HepG2 (cell line): ENCODE results near the gene CIBAR2. TPM values are rescaled to one million over a fixed set of nuclear protein-coding genes. Genes with fewer than 3 reads are reported as not detected.
A peak's percentile ranks its signal among the peaks of the same experiment; 100 is the strongest.

Experiments
- CC2D1A ChIP-seq: sonication (generic); formaldehyde crosslinking; IDR thresholded peaks from 2 replicates; pipeline ENCODE4 v1.8.1; 2023; ENCODE audit warnings: mild to moderate bottlenecking, missing genetic modification reagents
- FOXM1 ChIP-seq: sonication (generic); formaldehyde crosslinking; IDR thresholded peaks from 2 replicates; pipeline ENCODE4 v1.5.0; 2020; ENCODE audit warnings: missing genetic modification reagents
- GABPA ChIP-seq, 2 experiments: IDR thresholded peaks; 2 replicates each; pipeline ENCODE4 v1.6.1; 2011 to 2016; ENCODE audit warnings: low read depth in 2 of 2, low read length in 1 of 2, missing biosample characterization in 1 of 2, missing genetic modification characterization in 1 of 2
- JUNB ChIP-seq: sonication (generic); formaldehyde crosslinking; IDR thresholded peaks from 2 replicates; pipeline ENCODE4 v1.8.0; 2022; ENCODE audit warnings: missing genetic modification reagents, mild to moderate bottlenecking, borderline replicate concordance
- MYC ChIP-seq: sonication (generic); formaldehyde crosslinking; IDR thresholded peaks from 2 replicates; pipeline ENCODE4 v1.9.0; 2021; ENCODE audit warnings: missing genetic modification reagents, borderline replicate concordance
- RELA ChIP-seq: sonication (generic); formaldehyde crosslinking; IDR thresholded peaks from 2 replicates; pipeline ENCODE4 v1.4.0; 2020; ENCODE audit warnings: missing genetic modification reagents
- SRSF1 ChIP-seq: fragments of 200-400 bp; formaldehyde crosslinking; optimal IDR thresholded peaks from 2 replicates; pipeline ENCODE3; 2017; ENCODE audit warnings: mild to moderate bottlenecking, low read depth, low read length, moderate library complexity
- STAG1 ChIP-seq: sonication (generic); formaldehyde crosslinking; IDR thresholded peaks from 2 replicates; pipeline ENCODE4 v1.4.0; 2020; ENCODE audit warnings: missing genetic modification reagents
- TRIM24 ChIP-seq: sonication (generic); formaldehyde crosslinking; IDR thresholded peaks from 2 replicates; pipeline ENCODE4 v1.8.0; 2022; ENCODE audit warnings: mild to moderate bottlenecking, missing genetic modification reagents
- ZMAT3 ChIP-seq: sonication (generic); formaldehyde crosslinking; conservative IDR thresholded peaks from 2 replicates; pipeline ENCODE4 v1.7.0; 2021; ENCODE audit warnings: missing genetic modification reagents
- ZNF569 ChIP-seq: sonication (generic); formaldehyde crosslinking; IDR thresholded peaks from 2 replicates; pipeline ENCODE4 v1.5.0; 2020; ENCODE audit warnings: mild to moderate bottlenecking, missing genetic modification reagents, moderate library complexity, borderline replicate concordance
- ZNF607 ChIP-seq: sonication (generic); formaldehyde crosslinking; IDR thresholded peaks from 2 replicates; pipeline ENCODE4 v1.5.1; 2020; ENCODE audit warnings: missing genetic modification reagents, mild to moderate bottlenecking, borderline replicate concordance
- polyA plus RNA-seq, 8 experiments: library from polyadenylated mRNA; depleted of rRNA in 3 of 8; stranded (reverse) in 7 of 8; unstranded in 1 of 8; fragments of >200 nt; fragmentation: Illumina TruSeq in 4 of 8; extraction: Trizol in 4 of 8; gene quantifications; 2 replicates each; pipeline versions ENCODE4 v1.2.1 to v1.2.3, GENCODE V29; 2011 to 2016; ENCODE audit warnings: low read depth in 4 of 8, missing spikeins in 1 of 8, mixed read lengths in 1 of 8; ENCODE audit not compliant: insufficient read depth in 1 of 8
- total RNA-seq, 5 experiments: library from RNA; depleted of rRNA; stranded (reverse); fragments of >200 nt; fragmentation: Illumina TruSeq; extraction: Trizol; gene quantifications; 2 replicates each; pipeline ENCODE4 v1.2.3, GENCODE V29; 2016; ENCODE audit warnings: low read depth in 1 of 5
- TF ChIP-seq, protein P1 (sequence below): sonication (generic); formaldehyde crosslinking; IDR thresholded peaks from 2 replicates; pipeline ENCODE4 v1.4.0; 2020; ENCODE audit warnings: missing genetic modification reagents
- TF ChIP-seq, protein P2 (sequence below): sonication (generic); formaldehyde crosslinking; IDR thresholded peaks from 2 replicates; pipeline ENCODE4 v1.4.0; 2020; ENCODE audit warnings: missing genetic modification reagents, borderline replicate concordance
- TF ChIP-seq, protein P3 (sequence below): IDR thresholded peaks from 2 replicates; pipeline ENCODE4 v1.6.1; 2018; ENCODE audit warnings: missing genetic modification reagents
- TF ChIP-seq, protein P4 (sequence below): IDR thresholded peaks from 2 replicates; pipeline ENCODE4 v1.6.1; 2016; ENCODE audit warnings: low read depth
- TF ChIP-seq, protein P5 (sequence below): sonication (generic); formaldehyde crosslinking; IDR thresholded peaks from 2 replicates; pipeline ENCODE4 v1.4.0; 2020; ENCODE audit warnings: missing genetic modification reagents, borderline replicate concordance

Gene CIBAR2
- total and polyA plus RNA-seq, 2 of the 13 experiments (the other 11 are each of a cell fraction or from before 2014, with no cell fraction given) = not detected

DNA sequence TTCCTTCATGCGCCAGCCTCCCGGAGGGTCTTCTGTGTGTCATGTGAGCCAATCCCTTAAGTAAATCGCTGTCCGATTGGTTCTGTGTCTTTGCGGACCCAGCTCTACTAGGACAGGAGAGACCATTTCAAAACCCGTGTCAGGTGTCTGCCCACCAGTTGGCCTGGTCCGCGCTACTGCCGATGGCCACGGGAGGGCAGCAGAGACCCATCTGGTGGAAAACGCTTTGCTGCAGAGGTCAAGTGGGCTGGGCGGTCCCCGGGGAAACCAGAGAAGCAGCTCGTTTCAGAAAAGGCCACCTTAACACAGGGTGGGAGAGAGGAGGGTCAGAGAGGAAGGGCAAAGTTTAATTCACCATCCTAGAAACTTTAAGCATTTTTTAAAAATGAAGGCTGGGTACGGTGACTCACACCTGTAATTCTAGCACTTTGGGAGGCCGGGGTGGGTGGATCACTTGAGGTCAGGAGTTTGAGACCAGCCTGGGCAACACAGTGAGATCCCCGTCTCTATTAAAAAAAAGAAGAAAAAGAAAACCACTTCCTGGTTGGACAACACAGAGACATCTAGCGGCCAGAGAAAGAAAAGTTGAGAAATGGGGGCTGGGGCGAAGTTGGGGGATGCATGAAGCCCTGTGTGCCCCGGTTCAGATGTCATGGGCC lies 2.8 kb upstream of the CIBAR2 start (continued):
- TF ChIP-seq, protein P1, sequence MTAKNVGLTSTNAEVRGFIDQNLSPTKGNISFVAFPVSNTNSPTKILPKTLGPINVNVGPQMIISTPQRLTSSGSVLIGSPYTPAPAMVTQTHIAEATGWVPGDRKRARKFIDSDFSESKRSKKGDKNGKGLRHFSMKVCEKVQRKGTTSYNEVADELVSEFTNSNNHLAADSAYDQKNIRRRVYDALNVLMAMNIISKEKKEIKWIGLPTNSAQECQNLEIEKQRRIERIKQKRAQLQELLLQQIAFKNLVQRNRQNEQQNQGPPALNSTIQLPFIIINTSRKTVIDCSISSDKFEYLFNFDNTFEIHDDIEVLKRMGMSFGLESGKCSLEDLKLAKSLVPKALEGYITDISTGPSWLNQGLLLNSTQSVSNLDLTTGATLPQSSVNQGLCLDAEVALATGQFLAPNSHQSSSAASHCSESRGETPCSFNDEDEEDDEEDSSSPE (CRISPR knock-in tag) = no peak
- TF ChIP-seq, protein P2, sequence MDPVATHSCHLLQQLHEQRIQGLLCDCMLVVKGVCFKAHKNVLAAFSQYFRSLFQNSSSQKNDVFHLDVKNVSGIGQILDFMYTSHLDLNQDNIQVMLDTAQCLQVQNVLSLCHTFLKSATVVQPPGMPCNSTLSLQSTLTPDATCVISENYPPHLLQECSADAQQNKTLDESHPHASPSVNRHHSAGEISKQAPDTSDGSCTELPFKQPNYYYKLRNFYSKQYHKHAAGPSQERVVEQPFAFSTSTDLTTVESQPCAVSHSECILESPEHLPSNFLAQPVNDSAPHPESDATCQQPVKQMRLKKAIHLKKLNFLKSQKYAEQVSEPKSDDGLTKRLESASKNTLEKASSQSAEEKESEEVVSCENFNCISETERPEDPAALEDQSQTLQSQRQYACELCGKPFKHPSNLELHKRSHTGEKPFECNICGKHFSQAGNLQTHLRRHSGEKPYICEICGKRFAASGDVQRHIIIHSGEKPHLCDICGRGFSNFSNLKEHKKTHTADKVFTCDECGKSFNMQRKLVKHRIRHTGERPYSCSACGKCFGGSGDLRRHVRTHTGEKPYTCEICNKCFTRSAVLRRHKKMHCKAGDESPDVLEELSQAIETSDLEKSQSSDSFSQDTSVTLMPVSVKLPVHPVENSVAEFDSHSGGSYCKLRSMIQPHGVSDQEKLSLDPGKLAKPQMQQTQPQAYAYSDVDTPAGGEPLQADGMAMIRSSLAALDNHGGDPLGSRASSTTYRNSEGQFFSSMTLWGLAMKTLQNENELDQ (CRISPR knock-in tag) = peak; percentile 58; the same call in 1 of the 2 replicates
- 0 out of 2 replicates have a peak, but pooled peaks have one; percentile 52 for TF ChIP-seq RELA (CRISPR knock-in tag)
- TF ChIP-seq, protein P3, sequence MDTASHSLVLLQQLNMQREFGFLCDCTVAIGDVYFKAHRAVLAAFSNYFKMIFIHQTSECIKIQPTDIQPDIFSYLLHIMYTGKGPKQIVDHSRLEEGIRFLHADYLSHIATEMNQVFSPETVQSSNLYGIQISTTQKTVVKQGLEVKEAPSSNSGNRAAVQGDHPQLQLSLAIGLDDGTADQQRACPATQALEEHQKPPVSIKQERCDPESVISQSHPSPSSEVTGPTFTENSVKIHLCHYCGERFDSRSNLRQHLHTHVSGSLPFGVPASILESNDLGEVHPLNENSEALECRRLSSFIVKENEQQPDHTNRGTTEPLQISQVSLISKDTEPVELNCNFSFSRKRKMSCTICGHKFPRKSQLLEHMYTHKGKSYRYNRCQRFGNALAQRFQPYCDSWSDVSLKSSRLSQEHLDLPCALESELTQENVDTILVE (CRISPR knock-in tag) = 0 out of 2 replicates have a peak, but pooled peaks have one; percentile 38
- TF ChIP-seq FOXM1 (CRISPR knock-in tag) = no peak
- no peak for TF ChIP-seq CC2D1A
- TF ChIP-seq, protein P4, sequence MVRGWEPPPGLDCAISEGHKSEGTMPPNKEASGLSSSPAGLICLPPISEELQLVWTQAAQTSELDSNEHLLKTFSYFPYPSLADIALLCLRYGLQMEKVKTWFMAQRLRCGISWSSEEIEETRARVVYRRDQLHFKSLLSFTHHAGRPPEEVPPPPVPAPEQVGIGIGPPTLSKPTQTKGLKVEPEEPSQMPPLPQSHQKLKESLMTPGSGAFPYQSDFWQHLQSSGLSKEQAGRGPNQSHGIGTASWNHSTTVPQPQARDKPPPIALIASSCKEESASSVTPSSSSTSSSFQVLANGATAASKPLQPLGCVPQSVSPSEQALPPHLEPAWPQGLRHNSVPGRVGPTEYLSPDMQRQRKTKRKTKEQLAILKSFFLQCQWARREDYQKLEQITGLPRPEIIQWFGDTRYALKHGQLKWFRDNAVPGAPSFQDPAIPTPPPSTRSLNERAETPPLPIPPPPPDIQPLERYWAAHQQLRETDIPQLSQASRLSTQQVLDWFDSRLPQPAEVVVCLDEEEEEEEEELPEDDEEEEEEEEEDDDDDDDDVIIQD = peak; percentile 55; the same call in 1 of the 2 replicates
- TF ChIP-seq, protein P5, sequence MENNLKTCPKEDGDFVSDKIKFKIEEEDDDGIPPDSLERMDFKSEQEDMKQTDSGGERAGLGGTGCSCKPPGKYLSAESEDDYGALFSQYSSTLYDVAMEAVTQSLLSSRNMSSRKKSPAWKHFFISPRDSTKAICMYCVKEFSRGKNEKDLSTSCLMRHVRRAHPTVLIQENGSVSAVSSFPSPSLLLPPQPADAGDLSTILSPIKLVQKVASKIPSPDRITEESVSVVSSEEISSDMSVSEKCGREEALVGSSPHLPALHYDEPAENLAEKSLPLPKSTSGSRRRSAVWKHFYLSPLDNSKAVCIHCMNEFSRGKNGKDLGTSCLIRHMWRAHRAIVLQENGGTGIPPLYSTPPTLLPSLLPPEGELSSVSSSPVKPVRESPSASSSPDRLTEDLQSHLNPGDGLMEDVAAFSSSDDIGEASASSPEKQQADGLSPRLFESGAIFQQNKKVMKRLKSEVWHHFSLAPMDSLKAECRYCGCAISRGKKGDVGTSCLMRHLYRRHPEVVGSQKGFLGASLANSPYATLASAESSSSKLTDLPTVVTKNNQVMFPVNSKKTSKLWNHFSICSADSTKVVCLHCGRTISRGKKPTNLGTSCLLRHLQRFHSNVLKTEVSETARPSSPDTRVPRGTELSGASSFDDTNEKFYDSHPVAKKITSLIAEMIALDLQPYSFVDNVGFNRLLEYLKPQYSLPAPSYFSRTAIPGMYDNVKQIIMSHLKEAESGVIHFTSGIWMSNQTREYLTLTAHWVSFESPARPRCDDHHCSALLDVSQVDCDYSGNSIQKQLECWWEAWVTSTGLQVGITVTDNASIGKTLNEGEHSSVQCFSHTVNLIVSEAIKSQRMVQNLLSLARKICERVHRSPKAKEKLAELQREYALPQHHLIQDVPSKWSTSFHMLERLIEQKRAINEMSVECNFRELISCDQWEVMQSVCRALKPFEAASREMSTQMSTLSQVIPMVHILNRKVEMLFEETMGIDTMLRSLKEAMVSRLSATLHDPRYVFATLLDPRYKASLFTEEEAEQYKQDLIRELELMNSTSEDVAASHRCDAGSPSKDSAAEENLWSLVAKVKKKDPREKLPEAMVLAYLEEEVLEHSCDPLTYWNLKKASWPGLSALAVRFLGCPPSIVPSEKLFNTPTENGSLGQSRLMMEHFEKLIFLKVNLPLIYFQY (CRISPR knock-in tag) = peak; percentile 90; the same call in 1 of the 2 replicates
- no peak for TF ChIP-seq GABPA (IDR thresholded peaks at IDR 0.05; ENCODE audit: low read depth, low read length)
- TF ChIP-seq GABPA (CRISPR knock-in tag; IDR thresholded peaks at IDR 0.05; ENCODE audit: low read depth) = no peak
- TF ChIP-seq TRIM24 (CRISPR knock-in tag) = no peak
- peak; percentile 51; the same call in 1 of the 2 replicates for TF ChIP-seq ZMAT3 (CRISPR knock-in tag)
- no peak for TF ChIP-seq SRSF1
- TF ChIP-seq ZNF569 = no peak
- peak; percentile 100 for TF ChIP-seq STAG1
- no peak for TF ChIP-seq JUNB (CRISPR knock-in tag)
- TF ChIP-seq MYC (CRISPR knock-in tag) = peak; percentile 57; the same call in 1 of the 2 replicates
- TF ChIP-seq ZNF607 (CRISPR knock-in tag) = peak; percentile 55; the same call in 1 of the 2 replicates
